Muscle of leg (tissue), 11 donors: ENCODE data around the gene GNG12. TPM values are rescaled to one million over a fixed set of nuclear protein-coding genes. Genes with fewer than 3 reads are reported as not detected.
"Not testable (repeated sequence)": the region's sequence is repeated elsewhere in the genome, so short reads cannot be mapped to it uniquely, and the experiment has no call there.

Experiments used
- DNase-seq: peaks from one replicate; pipeline ENCODE4 v3.0.0; 2013
- H3K27ac ChIP-seq: one replicate; pipeline ENCODE4 v1.5.1; 2013; ENCODE audit warnings: mild to moderate bottlenecking, low read length, control low read depth
- H3K27me3 ChIP-seq: one replicate; pipeline ENCODE4 v1.6.1; 2013; ENCODE audit warnings: low read length; ENCODE audit not compliant: control insufficient read depth, insufficient read depth
- H3K36me3 ChIP-seq: one replicate; pipeline ENCODE4 v1.6.1; 2013; ENCODE audit warnings: low read length; ENCODE audit not compliant: control insufficient read depth, insufficient read depth
- H3K4me1 ChIP-seq: one replicate; pipeline ENCODE4 v1.6.1; 2013; ENCODE audit warnings: low read length; ENCODE audit not compliant: control insufficient read depth, insufficient read depth
- H3K4me3 ChIP-seq: one replicate; pipeline ENCODE4 v1.5.1; 2013; ENCODE audit warnings: low read length, control low read depth
- H3K9me3 ChIP-seq: replicated peaks from 2 replicates; pipeline ENCODE4 v1.6.1; 2013; ENCODE audit warnings: low read depth, low read length; ENCODE audit not compliant: control insufficient read depth
- WGBS: methylation state at CpG from one replicate; pipeline ENCODE4 v1.1.5; 2013; ENCODE audit warnings: missing lambda C conversion rate; ENCODE audit not compliant: insufficient coverage; 5-methylcytosine and 5-hydroxymethylcytosine counted together
- polyA plus RNA-seq, 8 donors: library from polyadenylated mRNA; unstranded; fragments of 120-200 nt; gene quantifications; one replicate each; pipeline versions ENCODE4 v1.2.1 to v1.2.3, GENCODE V29; 2013; ENCODE audit warnings: inconsistent platforms in 1 of 8, low replicate concordance in 1 of 8; ENCODE audit not compliant: insufficient read length in 8 of 8, insufficient read depth in 1 of 8
- total RNA-seq: library from RNA; stranded (reverse); fragments of 120-200 nt; gene quantifications from one replicate; pipeline ENCODE4 v1.2.4, GENCODE V29; 2013

GNG12 gene
- total and polyA plus RNA-seq, 9 donors: 32.7 to 62.4 (median 42.9) TPM

DNA sequence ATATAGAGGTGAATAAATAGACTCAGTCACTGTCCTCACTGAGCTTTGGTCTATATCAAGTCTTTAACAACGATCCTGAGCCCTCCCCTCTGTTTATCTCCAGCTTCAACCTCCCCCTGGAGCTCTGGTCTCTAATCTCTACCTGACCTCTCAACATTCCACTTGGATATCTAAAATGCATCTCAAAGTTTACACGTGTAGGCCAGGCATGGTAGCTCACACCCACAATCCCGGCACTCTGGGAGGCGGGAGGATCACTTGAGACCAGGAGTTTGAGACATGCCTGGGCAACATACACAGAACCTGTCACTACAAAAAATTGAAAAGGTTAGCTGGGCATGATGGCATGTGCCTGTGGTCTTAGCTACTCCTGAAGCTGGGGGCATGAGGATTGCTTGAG is 94.9 kb downstream of the GNG12 start:
- H3K4me3 ChIP-seq: no peak overlapping the region
- no peak for DNase-seq
- peaks cover 34% of the 10 kb centered on the region for H3K4me1 ChIP-seq
- H3K27ac ChIP-seq: no peak overlapping the region
- no peaks in the 10 kb centered on the region for H3K27me3 ChIP-seq
- WGBS: 92% methylated on average over 3 of the region's 4 CpGs
- H3K9me3 ChIP-seq: no peaks in the 10 kb centered on the region
- no peaks in the 10 kb centered on the region for H3K36me3 ChIP-seq

DNA sequence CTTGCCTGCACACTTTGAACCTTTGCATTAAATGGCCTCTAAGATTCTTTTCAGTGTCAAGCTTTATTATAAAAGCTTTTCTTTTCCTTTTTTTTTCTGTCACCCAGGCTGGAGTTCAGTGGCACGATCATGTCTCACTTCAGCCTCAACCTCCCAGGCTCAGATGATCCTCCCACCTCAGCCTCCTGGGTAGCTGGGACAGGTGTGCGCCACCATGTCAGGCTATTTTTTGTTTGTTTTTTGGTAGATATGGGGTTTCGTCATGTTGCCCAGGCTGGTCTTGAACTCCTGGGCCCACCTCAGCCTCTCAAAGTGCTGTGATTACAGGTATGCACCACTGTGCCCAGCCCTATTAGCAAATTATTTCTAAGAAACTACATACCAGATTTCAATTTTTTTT is 95.4 kb downstream of the GNG12 start:
- H3K4me1 ChIP-seq: peaks cover 36% of the 10 kb centered on the region
- no peak overlapping the region for H3K27ac ChIP-seq
- WGBS: no CpG with 5 or more reads among the region's 3 CpGs
- H3K4me3 ChIP-seq: no peak overlapping the region
- no peaks in the 10 kb centered on the region for H3K9me3 ChIP-seq
- no peak for DNase-seq
- H3K27me3 ChIP-seq: no peaks in the 10 kb centered on the region
- no peaks in the 10 kb centered on the region for H3K36me3 ChIP-seq

DNA sequence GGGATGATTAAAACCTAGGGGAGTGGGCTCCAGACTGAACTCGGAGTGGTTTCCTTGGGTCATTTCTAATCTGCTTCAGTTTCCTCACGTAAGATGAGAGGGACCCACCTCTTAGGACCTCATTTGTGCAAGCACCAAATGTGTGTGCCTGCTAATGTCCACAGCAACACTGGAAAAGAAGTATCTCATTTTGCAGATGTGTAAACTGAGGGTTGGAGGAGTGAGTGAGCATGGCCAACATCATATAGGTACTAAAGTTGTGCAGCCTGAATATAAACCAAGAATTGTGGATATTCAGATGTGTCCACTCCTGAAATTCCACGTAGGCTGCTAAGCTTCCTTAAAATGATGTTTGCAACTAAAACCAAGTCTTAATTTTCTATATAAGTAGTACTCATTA is 96.5 kb downstream of the GNG12 start:
- Histone ChIP-seq H3K27me3 (no peaks in the 10 kb centered on the region), H3K4me1 (peaks cover 40% of the 10 kb centered on the region), H3K9me3 (no peaks in the 10 kb centered on the region), H3K36me3 (no peaks in the 10 kb centered on the region), H3K27ac (peak overlapping the region; percentile 76), H3K4me3 (no peak overlapping the region)
- WGBS: 100% methylated on average over 1 of the region's 3 CpGs
- no peak for DNase-seq

DNA sequence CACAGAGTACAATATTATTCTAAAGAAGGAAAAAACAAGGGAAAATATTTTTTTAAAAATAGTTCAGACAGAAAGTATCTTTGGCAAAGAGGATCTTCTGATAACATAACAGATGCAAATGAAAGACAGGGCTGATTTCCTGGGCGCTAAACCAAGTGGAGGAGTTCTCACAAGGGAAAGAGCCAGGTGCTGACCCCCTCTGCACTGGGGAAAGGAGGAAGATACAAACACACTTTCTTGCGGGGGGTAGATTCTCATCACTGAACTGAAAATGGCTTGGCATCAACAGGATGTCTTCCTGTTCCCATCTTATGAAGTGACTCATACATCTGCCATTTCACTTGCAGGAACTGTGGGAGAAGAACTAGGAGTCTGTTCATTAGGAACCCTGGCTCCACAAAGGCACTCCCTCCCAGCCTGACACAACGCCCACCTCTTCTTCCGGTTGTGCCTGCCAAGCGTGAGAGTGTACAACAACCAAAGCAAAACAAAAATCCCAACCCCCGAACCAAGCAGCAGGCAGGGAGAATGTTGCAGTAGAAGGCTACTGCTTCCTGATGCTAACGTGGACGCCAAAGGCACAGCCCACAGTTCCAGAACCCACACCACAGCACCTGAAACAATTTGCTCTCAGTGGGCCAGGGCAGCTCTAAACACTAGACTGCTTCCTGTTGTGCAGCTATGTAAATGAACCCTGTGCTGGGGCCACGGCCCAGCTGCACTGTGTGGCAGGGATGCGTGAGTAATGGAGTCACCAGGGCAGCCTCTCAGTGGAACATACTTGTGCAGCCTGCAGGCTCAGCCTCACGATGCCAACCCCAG is 97.2 kb downstream of the GNG12 start:
- DNase-seq: peak; percentile 90
- no peaks in the 10 kb centered on the region for H3K27me3 ChIP-seq
- peak overlapping the region; percentile 76 for H3K27ac ChIP-seq
- no peak overlapping the region for H3K4me3 ChIP-seq
- H3K36me3 ChIP-seq: no peaks in the 10 kb centered on the region
- no peaks in the 10 kb centered on the region for H3K9me3 ChIP-seq
- H3K4me1 ChIP-seq: peaks cover 38% of the 10 kb centered on the region
- WGBS: 42% methylated on average over 3 of the region's 11 CpGs

DNA sequence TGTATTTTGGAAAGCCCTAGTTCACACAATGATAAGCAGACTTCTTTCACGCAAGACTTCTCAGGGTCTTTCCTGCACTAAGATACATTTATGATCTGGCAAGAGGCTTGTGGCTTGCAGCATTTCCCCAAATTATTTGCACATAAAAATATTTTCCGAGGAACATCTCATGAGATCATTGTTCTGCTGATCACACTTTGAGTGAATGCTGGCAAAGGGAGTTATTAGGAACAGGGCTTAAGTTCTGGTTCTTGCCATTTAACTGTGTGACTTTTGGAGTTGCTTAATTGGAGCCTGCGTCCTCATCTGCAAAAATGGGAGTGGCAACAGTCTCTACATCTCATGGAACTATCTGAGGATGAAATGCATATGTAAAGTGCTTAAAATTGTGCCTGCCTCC is 98.1 kb downstream of the GNG12 start:
- Histone ChIP-seq H3K27ac (peak overlapping the region; percentile 76), H3K36me3 (no peaks in the 10 kb centered on the region), H3K9me3 (no peaks in the 10 kb centered on the region), H3K27me3 (no peaks in the 10 kb centered on the region), H3K4me1 (peaks cover 40% of the 10 kb centered on the region), H3K4me3 (no peak overlapping the region)
- WGBS: no CpG with 5 or more reads among the region's 3 CpGs
- peak; percentile 61 for DNase-seq

DNA sequence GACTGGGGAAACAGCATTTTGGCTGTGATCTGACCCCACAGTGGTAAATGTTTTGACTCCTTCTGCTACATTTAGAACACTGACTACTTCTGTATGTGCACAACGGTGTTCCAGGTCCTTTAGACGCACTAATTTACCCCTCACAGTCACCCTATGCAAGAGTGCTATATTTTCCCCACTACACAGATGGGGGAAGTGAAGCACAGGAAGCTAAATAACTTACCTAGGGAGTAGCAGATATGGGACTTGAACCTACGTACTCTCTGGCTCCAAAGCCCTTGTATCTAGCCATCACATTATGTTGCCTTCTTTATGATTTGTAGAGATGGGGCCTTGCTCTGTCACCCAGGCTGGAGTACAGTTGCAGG is 99.0 kb downstream of the GNG12 start:
- no CpG with 5 or more reads among the region's 3 CpGs for WGBS
- peaks cover 40% of the 10 kb centered on the region for H3K4me1 ChIP-seq
- no peaks in the 10 kb centered on the region for H3K36me3 ChIP-seq
- no peak for DNase-seq
- H3K27ac ChIP-seq: no peak overlapping the region
- no peaks in the 10 kb centered on the region for H3K27me3 ChIP-seq
- no peaks in the 10 kb centered on the region for H3K9me3 ChIP-seq
- no peak overlapping the region for H3K4me3 ChIP-seq

DNA sequence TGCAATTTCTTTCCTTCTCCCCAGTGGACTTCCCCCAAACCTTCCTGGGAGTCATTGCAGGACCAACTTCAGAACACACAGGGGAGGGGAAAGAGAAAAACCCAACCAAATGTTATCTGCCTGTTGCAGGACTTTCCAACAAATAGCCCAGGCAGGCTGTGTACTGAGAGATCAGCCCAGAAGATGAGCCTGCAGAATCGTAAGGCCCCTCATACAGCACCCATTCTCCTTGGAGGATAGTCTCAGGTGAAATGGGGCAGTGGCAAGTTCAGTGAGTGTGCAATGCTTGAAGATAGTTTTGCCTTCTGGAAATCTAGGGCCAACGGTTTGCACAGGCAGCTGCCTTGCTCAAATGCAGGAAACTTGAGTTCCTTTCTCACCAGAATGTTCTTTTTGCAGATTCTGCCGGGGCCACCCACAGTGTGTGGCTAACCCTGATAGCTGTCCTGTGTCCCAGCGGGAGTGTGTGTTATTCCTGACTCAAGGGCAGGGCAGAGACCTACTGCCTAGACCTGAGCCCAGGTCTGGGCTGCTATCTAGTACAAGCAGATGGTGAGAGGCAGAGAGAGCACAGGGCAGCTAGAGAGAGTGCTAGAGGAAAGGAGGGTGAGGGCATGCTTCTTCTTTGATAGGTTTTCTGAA is 99.5 kb downstream of the GNG12 start:
- H3K36me3 ChIP-seq: no peaks in the 10 kb centered on the region
- H3K4me1 ChIP-seq: peaks cover 40% of the 10 kb centered on the region
- no peak for DNase-seq
- H3K9me3 ChIP-seq: no peaks in the 10 kb centered on the region
- no peak overlapping the region for H3K27ac ChIP-seq
- 28% methylated on average over 3 of the region's 4 CpGs for WGBS
- H3K27me3 ChIP-seq: no peaks in the 10 kb centered on the region
- H3K4me3 ChIP-seq: no peak overlapping the region

DNA sequence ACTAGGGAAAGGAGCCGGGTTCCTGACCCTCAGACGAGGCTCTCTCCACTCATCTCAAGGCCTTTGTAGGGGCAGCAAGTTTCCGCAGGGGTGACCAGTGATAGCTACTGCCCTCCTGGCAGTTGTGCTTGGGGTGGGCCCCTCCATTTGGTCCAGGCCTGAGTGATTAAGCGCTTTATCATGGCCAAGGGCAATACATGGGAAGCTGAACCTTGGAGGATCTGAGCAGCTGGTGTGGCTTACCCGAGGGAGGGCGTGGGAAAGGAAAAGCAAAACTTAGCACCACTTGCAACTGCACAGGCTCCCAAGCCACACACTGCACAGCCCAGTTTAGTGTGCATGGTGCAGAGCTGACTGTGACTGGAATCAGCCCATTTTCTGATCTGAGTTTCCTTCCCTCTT is 100.5 kb downstream of the GNG12 start:
- peaks cover 40% of the 10 kb centered on the region for H3K4me1 ChIP-seq
- H3K9me3 ChIP-seq: no peaks in the 10 kb centered on the region
- H3K4me3 ChIP-seq: no peak overlapping the region
- peak; percentile 78 for DNase-seq
- WGBS: 45% methylated on average over 4 of the region's 6 CpGs
- no peak overlapping the region for H3K27ac ChIP-seq
- no peaks in the 10 kb centered on the region for H3K27me3 ChIP-seq
- H3K36me3 ChIP-seq: no peaks in the 10 kb centered on the region

DNA sequence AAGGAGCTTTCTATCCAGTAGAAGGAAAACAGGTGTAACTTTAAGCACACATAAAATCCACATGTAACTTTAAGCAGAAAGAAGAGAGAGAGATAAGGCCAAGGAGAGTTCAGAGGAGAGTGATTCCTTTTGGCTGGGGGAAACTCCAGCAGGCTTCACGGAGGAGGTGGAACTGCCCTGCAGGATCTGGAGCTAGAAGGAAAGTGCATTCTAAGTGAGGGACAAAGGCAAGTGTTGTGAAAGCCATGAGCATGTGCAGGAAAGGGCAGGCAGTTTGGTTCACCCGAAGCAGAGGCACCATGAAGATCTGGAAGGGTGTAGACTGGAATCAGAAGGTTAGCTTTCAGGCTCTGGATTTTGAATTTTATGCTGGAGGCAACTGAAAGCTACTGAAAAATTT is 101.9 kb downstream of the GNG12 start:
- 73% methylated on average over 2 of the region's 2 CpGs for WGBS
- Histone ChIP-seq H3K4me3 (no peak overlapping the region), H3K27me3 (no peaks in the 10 kb centered on the region), H3K27ac (no peak overlapping the region), H3K36me3 (no peaks in the 10 kb centered on the region), H3K4me1 (peaks cover 35% of the 10 kb centered on the region), H3K9me3 (no peaks in the 10 kb centered on the region)
- DNase-seq: no peak

DNA sequence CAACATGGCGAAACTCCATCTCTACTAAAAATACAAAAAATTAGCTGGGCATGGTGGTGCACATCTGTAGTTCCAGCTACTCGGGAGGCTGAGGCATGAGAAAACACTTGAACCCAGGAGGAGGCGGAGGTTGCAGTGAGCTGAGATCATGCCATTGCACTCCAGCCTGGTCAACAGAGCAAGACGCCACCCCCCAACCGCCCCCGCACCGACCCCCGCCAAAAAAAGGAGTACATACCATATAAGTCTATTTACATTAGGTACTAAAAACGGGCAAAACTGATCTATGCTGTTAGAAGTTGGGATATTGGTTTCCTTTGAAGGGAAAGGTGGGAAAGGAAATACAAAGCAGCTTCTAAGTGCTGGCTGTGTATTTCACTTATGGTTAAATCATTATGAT is 103.0 kb downstream of the GNG12 start:
- H3K27ac ChIP-seq, H3K4me3 ChIP-seq, H3K36me3 ChIP-seq, H3K27me3 ChIP-seq, H3K9me3 ChIP-seq, DNase-seq: not testable (repeated sequence)
- peaks cover 27% of the 10 kb centered on the region for H3K4me1 ChIP-seq
- WGBS: 88% methylated on average over 3 of the region's 9 CpGs
